ENCODE results near the gene SLC35E4. TPM values are rescaled to one million over a fixed set of nuclear protein-coding genes. Genes with fewer than 3 reads are reported as not detected.

Gene SLC35E4
- total and polyA plus RNA-seq, 11 donors = 2.4 to 9.8 (median 4.0) TPM

DNA sequence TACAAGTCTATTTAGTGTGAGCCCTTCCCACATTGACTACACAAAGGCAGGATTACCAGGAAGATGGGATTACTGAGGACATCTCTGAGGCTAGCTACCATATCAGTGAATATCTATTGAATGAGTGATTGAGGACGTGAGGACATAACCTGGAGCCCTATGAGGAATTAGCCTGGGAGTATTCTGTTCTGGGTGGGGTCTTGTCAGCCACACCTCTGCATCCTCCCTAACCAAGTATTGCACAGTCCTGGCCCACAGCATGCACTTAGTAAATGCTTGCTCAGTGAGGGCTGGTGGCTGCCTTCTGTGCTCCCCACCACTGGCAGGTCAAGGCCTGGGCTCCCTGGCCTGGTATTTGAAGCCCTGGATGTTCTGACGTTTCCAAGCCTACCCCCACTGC, 17.3 kb downstream of the SLC35E4 start:
- Histone ChIP-seq H3K27me3 (no peaks in the 10 kb centered on the region), H3K4me3 (no peak overlapping the region), H3K36me3 (no peaks in the 10 kb centered on the region), H3K9me3 (no peaks in the 10 kb centered on the region), H3K4me1 (peaks cover 0 to 11% (median 0%) of the 10 kb centered on the region in 12 donors), H3K27ac (no peak overlapping the region)
- DNase-seq = no peak
- intact Hi-C loops (cut with DNase I) = no loop called here
- TF ChIP-seq, protein P1, sequence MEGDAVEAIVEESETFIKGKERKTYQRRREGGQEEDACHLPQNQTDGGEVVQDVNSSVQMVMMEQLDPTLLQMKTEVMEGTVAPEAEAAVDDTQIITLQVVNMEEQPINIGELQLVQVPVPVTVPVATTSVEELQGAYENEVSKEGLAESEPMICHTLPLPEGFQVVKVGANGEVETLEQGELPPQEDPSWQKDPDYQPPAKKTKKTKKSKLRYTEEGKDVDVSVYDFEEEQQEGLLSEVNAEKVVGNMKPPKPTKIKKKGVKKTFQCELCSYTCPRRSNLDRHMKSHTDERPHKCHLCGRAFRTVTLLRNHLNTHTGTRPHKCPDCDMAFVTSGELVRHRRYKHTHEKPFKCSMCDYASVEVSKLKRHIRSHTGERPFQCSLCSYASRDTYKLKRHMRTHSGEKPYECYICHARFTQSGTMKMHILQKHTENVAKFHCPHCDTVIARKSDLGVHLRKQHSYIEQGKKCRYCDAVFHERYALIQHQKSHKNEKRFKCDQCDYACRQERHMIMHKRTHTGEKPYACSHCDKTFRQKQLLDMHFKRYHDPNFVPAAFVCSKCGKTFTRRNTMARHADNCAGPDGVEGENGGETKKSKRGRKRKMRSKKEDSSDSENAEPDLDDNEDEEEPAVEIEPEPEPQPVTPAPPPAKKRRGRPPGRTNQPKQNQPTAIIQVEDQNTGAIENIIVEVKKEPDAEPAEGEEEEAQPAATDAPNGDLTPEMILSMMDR (IDR thresholded peaks at IDR 0.05) = no peak
- no peak for ATAC-seq
- WGBS, 4 donors = 77 to 90% (median 84%) methylated on average over 2 of the region's 2 CpGs

DNA sequence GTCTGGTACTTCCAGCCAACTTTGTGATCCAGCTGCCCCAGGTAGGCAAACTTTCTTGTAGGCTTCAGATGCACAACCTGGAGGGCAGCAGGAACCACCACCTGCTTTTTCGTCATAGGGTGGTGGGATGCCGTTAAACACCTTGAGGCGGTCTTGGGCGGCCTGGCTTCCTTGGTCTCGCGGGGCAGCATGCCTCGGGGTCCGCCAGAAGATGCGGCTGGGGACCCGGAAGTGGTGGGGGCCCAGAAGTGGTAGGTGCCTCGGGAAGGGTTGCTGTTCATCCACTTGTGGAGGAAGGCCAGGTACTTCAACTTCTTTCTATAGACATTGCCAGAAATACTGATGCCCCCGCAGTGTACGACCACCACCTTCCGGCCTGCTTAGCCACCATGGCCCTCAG, 18.8 kb downstream of the SLC35E4 start:
- Histone ChIP-seq H3K9me3 (no peaks in the 10 kb centered on the region), H3K4me1 (peaks cover 0 to 6% (median 0%) of the 10 kb centered on the region in 12 donors), H3K27ac (no peak overlapping the region), H3K4me3 (no peak overlapping the region), H3K27me3 (no peaks in the 10 kb centered on the region), H3K36me3 (no peaks in the 10 kb centered on the region)
- intact Hi-C loops (cut with DNase I) = no loop called here
- WGBS, 4 donors = 96 to 99% (median 97%) methylated on average over 14 of the region's 14 CpGs
- no peak for DNase-seq
- ATAC-seq = no peak
- TF ChIP-seq, protein P1 (IDR thresholded peaks at IDR 0.05) = no peak
- TF ChIP-seq POLR2A (IDR thresholded peaks at IDR 0.05) = no peak

DNA sequence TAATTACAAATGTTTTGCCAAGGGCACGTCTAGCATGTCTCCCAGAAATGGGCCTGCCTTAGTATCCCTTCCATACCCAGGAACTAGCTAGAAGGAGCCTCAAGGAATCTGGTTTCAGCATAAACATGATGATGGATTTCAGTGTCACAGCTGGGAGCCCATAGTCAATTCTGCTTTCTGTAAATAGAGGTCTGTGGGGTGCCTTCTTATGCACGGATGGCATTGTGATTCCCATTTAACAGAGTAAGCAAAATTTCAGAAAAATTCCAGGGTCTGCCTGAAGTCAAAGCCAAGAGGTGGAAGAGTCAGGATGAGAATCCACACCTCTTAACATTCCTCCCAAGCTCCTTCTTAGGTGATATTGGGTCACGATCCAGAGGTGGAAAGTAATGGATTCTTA, 20.0 kb downstream of the SLC35E4 start:
- Histone ChIP-seq H3K4me3 (no peak overlapping the region), H3K27me3 (no peaks in the 10 kb centered on the region), H3K9me3 (no peaks in the 10 kb centered on the region), H3K27ac (no peak overlapping the region), H3K4me1 (no peaks in the 10 kb centered on the region), H3K36me3 (peaks cover 0 to 11% (median 0%) of the 10 kb centered on the region in 9 donors)
- WGBS, 4 donors = 81 to 87% (median 82%) methylated on average over 3 of the region's 3 CpGs
- TF ChIP-seq POLR2A (IDR thresholded peaks at IDR 0.05) = no peak
- TF ChIP-seq, protein P1 (IDR thresholded peaks at IDR 0.05) = no peak
- no peak for ATAC-seq
- no peak for DNase-seq
- intact Hi-C loops (cut with DNase I) = no loop called here

- WGBS, 4 donors = 79 to 94% (median 90%) methylated on average over 4 of the region's 4 CpGs
These were observed 26.5 kb downstream of the SLC35E4 start for GRCh38 chr22:30662040-30662439.

More at GRCh38 chr22:30662040-30662439, 26.5 kb downstream of the SLC35E4 start:
- no peak for ATAC-seq
- intact Hi-C loops (cut with DNase I) = no loop called here
- no peak overlapping the region for H3K27ac ChIP-seq
- peaks cover 0 to 10% (median 6%) of the 10 kb centered on the region in 12 donors for H3K4me1 ChIP-seq
- TF ChIP-seq POLR2A (IDR thresholded peaks at IDR 0.05) = no peak
- TF ChIP-seq, protein P1 (IDR thresholded peaks at IDR 0.05) = no peak
- peaks cover 0 to 38% (median 15%) of the 10 kb centered on the region in 9 donors for H3K36me3 ChIP-seq
- H3K4me3 ChIP-seq = no peak overlapping the region
- no peaks in the 10 kb centered on the region for H3K9me3 ChIP-seq
- DNase-seq = no peak
- no peaks in the 10 kb centered on the region for H3K27me3 ChIP-seq
